ENCODE measurements around the gene CHST15. TPM values are rescaled to one million over a fixed set of nuclear protein-coding genes. Genes with fewer than 3 reads are reported as not detected.
A peak's percentile ranks its signal among the peaks of the same experiment; 100 is the strongest.

Gene CHST15
- total and polyA plus RNA-seq, 12 donors: 5.2 to 54.5 (median 29.2) TPM

DNA sequence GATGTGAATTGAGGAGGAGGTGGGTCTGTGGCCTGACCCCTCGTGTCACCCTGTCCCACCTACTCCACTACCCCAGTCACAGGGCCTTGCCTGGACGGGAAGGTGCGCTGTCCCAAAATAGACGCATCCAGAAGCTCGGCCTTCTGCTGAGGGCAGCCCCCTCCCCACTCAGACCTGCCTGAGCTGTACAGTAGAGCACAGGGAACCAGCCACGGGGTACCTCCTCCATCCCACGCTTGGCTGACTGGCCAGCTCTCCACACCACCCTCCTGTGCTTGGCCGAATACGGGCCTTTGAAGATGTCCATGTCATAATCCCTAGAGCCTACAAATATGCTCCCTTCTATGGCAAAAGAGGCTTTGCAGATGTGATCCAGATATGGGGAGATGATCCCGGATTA is 88.3 kb downstream of the CHST15 start:
- no peak overlapping the region for H3K27ac ChIP-seq
- 80 to 87% (median 85%) methylated on average over 10 of the region's 10 CpGs for WGBS, 4 donors

GRCh38 chr10:124004663-124005004 is 88.8 kb downstream of the CHST15 start:
- 50 to 81% (median 76%) methylated on average over 2 of the region's 2 CpGs; no CpG with 5 or more reads in 1 of the 4 donors for WGBS, 4 donors
- no peaks in the 10 kb centered on the region for H3K27me3 ChIP-seq
- no peak for TF ChIP-seq POLR2A (IDR thresholded peaks at IDR 0.05)
- TF ChIP-seq CTCF (IDR thresholded peaks at IDR 0.05): no peak
- H3K36me3 ChIP-seq (replicated peaks in 1 of 2): peaks cover 0 to 32% of the 10 kb centered on the region in 2 donors
- intact Hi-C loops (cut with DNase I): no loop called here
- no peaks in the 10 kb centered on the region for H3K4me1 ChIP-seq (replicated peaks in 1 of 2)
- H3K9me3 ChIP-seq (replicated peaks in 1 of 3): no peaks in the 10 kb centered on the region
- H3K4me3 ChIP-seq: no peak overlapping the region
- H3K27ac ChIP-seq: no peak overlapping the region
- no peak for DNase-seq

More for the DNA sequence above, 88.3 kb downstream of the CHST15 start:
- Histone ChIP-seq H3K4me3 (no peak overlapping the region), H3K27me3 (no peaks in the 10 kb centered on the region), H3K4me1 (replicated peaks in 1 of 2) (no peaks in the 10 kb centered on the region), H3K36me3 (replicated peaks in 1 of 2) (peaks cover 0 to 33% of the 10 kb centered on the region in 2 donors), H3K9me3 (replicated peaks in 1 of 3) (no peaks in the 10 kb centered on the region)
- intact Hi-C loops (cut with DNase I): no loop called here
- no peak for TF ChIP-seq POLR2A (IDR thresholded peaks at IDR 0.05)
- no peak for TF ChIP-seq CTCF (IDR thresholded peaks at IDR 0.05)
- peak in 1 of 7 donors; percentile 46 for DNase-seq

DNA sequence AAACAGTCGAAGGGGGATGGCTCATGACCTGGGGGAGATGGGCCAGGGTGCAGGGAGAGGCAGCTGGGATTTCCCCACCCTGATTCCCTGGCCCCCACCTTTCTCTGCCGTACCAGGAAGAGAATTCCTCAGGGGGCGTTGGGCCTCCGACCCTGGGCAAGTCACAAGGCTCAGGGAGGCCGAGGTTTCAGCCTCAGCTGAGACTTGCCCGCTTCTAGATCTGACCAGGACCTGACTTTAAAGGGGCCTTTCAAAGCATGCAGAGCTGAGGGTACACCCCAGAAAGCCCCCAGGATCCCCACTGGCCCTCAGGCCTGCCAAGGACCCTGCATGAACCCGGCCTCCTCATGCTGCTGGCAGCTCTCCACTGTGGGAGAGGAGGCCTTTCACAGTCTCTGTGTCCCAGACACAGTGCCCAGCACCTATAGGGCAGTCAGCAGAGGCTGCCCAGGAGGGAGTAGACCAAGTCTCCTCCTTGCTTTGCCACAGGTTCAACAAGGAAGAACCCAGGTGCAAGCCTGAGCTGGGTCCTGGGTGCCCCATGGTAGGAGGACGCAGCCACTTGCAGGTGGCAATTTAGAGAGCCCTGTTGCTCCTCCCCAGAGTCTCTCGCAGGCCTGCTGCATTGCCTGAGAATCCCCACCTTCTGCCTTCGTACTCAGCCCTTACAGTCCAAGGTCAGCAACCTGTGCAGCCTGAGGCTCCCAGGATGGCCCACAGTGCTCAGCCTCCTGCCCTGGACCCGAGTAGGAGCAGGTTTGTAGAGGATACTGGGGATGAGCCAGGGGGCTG is 89.3 kb downstream of the CHST15 start:
- Histone ChIP-seq H3K4me1 (replicated peaks in 1 of 2) (no peaks in the 10 kb centered on the region), H3K9me3 (replicated peaks in 1 of 3) (no peaks in the 10 kb centered on the region), H3K27me3 (no peaks in the 10 kb centered on the region), H3K4me3 (no peak overlapping the region), H3K36me3 (replicated peaks in 1 of 2) (peaks cover 0 to 26% of the 10 kb centered on the region in 2 donors), H3K27ac (no peak overlapping the region)
- WGBS, 4 donors: 72 to 87% (median 81%) methylated on average over 4 to 11 of the region's 11 CpGs
- intact Hi-C loops (cut with DNase I): no loop called here
- TF ChIP-seq POLR2A (IDR thresholded peaks at IDR 0.05): no peak
- no peak for TF ChIP-seq CTCF (IDR thresholded peaks at IDR 0.05)
- DNase-seq: peak in 1 of 7 donors; percentile 34

- DNase-seq: peak in 1 of 7 donors; percentile 28
- TF ChIP-seq POLR2A (IDR thresholded peaks at IDR 0.05): no peak
- no peak for TF ChIP-seq CTCF (IDR thresholded peaks at IDR 0.05)
- Histone ChIP-seq H3K27me3 (no peaks in the 10 kb centered on the region), H3K36me3 (replicated peaks in 1 of 2) (peaks cover 0 to 21% of the 10 kb centered on the region in 2 donors), H3K4me3 (no peak overlapping the region), H3K9me3 (replicated peaks in 1 of 3) (no peaks in the 10 kb centered on the region), H3K27ac (no peak overlapping the region), H3K4me1 (replicated peaks in 1 of 2) (no peaks in the 10 kb centered on the region)
- intact Hi-C loops (cut with DNase I): no loop called here
- WGBS, 4 donors: 73 to 93% (median 90%) methylated on average over 4 of the region's 4 CpGs
These were observed 89.9 kb downstream of the CHST15 start for GRCh38 chr10:124003481-124003870.

Measured in adrenal gland (tissue), 12 donors.